ENCODE data around the gene FSHR.

The FSHR gene, protein sequence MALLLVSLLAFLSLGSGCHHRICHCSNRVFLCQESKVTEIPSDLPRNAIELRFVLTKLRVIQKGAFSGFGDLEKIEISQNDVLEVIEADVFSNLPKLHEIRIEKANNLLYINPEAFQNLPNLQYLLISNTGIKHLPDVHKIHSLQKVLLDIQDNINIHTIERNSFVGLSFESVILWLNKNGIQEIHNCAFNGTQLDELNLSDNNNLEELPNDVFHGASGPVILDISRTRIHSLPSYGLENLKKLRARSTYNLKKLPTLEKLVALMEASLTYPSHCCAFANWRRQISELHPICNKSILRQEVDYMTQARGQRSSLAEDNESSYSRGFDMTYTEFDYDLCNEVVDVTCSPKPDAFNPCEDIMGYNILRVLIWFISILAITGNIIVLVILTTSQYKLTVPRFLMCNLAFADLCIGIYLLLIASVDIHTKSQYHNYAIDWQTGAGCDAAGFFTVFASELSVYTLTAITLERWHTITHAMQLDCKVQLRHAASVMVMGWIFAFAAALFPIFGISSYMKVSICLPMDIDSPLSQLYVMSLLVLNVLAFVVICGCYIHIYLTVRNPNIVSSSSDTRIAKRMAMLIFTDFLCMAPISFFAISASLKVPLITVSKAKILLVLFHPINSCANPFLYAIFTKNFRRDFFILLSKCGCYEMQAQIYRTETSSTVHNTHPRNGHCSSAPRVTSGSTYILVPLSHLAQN

DNA sequence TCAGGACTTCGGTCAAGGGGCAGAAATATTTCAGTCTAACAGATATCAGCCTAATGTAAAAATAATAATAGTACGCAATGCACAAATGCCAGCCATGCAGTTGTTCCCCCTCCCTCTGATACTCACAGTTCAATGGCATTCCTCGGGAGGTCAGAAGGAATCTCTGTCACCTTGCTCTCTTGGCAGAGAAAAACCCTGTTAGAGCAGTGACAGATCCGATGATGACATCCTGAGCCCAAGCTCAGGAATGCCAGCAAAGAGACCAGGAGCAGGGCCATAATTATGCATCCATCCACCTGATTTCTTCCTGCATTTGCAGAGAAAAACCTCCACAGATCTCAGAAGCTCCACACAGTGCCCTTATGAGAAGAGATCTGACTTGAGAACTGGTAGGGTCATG lies at the start of gene FSHR:
TSS of gene FSHR (minus strand) at position 376 of the 400 bp plus-strand sequence. CDS start at position 278, 98 bp downstream.
- Mint-ChIP-seq H3K4me1 (no peaks in the 10 kb centered on the region), H3K36me3 (no peaks in the 10 kb centered on the region), H3K27ac (no peak within 1 kb of the TSS), H3K4me3 (no peak within 1 kb of the TSS), H3K27me3 (no peaks in the 10 kb centered on the region), H3K9me3 (peaks cover 6% of the 10 kb centered on the region)

DNA sequence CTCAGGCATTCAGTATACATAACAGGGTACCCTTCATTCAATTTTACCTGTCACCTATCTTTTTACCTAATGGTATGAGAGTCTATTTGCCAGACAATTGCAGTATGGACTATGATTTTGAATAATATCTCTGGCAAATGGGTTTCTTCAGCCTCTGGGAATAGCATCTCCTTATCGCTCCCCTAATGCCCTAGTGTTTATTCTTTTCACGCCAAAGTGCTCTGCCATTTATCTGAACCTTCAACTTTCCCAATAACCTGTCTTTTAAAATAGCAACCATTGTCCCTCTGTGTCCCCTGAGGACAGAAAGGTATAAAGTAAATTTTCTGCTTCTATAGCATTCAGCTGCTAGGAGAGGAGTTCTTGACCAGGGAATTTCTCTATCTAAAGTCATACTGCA lies 45.0 kb upstream of the FSHR start:
- H3K27me3 Mint-ChIP-seq, result no peaks in the 10 kb centered on the region
- no peaks in the 10 kb centered on the region for H3K36me3 Mint-ChIP-seq
- H3K9me3 Mint-ChIP-seq, result no peaks in the 10 kb centered on the region
- no peak overlapping the region for H3K4me3 Mint-ChIP-seq
- no peaks in the 10 kb centered on the region for H3K4me1 Mint-ChIP-seq
- H3K27ac Mint-ChIP-seq, result no peak overlapping the region

DNA sequence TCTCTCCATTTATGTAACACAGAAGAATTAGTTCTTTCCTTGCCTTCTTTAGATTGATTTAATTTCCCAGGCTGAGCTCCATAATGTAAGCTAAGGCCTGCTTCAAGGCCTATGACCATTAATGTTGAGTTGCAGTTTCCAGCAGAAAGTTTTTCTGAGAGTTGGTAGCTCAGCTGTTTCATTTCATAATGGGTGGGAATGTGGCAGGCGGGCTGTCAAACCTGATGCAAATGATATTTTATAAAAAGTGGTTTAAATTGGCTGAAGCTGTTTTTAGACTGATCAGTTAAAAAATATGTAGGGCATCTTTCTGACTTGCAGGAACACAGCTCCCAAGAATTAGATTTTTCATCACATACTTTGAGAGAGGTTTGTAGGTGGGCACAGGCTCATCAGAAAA lies 40.4 kb upstream of the FSHR start:
- no peak overlapping the region for H3K4me3 Mint-ChIP-seq
- H3K4me1 Mint-ChIP-seq, result no peaks in the 10 kb centered on the region
- H3K36me3 Mint-ChIP-seq, result no peaks in the 10 kb centered on the region
- H3K27me3 Mint-ChIP-seq, result no peaks in the 10 kb centered on the region
- no peaks in the 10 kb centered on the region for H3K9me3 Mint-ChIP-seq
- H3K27ac Mint-ChIP-seq, result no peak overlapping the region

DNA sequence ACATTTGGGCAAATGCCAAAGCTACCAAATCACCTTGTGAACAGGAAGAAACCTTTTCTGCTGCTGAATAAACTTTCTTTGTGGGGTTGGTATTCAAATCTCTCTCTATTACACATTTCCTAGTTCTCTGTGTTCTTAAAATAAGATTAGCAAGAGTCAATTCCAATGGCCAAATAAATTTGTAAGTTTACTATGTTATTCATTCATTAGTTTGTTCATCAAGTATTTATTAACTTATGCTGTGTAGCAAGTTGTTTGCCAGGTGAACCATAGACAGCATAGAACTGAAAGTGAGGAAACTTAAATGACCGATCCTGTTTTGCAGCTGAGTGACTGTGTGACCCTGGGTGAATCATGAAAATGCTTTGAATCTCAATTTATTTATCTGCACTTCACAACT lies 37.7 kb upstream of the FSHR start:
- Mint-ChIP-seq H3K27me3 (no peaks in the 10 kb centered on the region), H3K36me3 (no peaks in the 10 kb centered on the region), H3K9me3 (peaks cover 2% of the 10 kb centered on the region), H3K4me3 (no peak overlapping the region), H3K4me1 (no peaks in the 10 kb centered on the region), H3K27ac (no peak overlapping the region)

DNA sequence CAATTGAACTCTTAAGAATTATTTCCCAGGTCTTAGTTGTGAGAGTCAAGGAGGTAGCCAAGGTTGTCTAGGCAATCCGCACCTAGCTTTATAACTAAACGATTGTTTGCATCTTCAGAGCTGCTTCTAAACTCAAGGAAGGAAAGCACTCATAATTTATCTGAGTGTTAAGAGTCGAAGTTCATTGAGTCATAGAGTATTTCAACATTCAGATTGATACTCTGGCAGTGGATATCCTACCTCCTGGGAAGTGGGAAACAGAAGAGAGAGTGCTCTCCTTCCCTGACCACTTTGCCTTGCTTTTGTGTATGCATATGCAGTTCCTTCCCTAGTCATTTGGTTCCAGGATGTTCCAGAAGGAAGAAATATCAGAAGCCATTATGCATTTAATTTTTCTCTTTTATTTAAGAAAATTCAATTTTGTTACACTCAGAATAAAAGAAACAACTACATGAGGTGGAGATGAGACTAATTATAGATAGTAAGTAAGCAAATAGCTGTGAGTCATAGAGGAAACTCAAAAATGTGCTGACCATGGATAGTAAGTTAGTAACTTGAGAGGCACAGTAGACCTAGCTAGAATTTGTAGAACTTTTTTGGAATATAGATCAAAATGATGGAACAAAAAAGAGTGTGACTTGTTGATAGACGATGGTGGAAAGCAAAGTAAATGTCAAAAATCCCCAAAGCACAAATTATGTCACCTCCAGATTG lies 35.4 kb upstream of the FSHR start:
- H3K27me3 Mint-ChIP-seq, result no peaks in the 10 kb centered on the region
- no peaks in the 10 kb centered on the region for H3K4me1 Mint-ChIP-seq
- no peaks in the 10 kb centered on the region for H3K36me3 Mint-ChIP-seq
- no peak overlapping the region for H3K27ac Mint-ChIP-seq
- peaks cover 9% of the 10 kb centered on the region for H3K9me3 Mint-ChIP-seq
- H3K4me3 Mint-ChIP-seq, result no peak overlapping the region

DNA sequence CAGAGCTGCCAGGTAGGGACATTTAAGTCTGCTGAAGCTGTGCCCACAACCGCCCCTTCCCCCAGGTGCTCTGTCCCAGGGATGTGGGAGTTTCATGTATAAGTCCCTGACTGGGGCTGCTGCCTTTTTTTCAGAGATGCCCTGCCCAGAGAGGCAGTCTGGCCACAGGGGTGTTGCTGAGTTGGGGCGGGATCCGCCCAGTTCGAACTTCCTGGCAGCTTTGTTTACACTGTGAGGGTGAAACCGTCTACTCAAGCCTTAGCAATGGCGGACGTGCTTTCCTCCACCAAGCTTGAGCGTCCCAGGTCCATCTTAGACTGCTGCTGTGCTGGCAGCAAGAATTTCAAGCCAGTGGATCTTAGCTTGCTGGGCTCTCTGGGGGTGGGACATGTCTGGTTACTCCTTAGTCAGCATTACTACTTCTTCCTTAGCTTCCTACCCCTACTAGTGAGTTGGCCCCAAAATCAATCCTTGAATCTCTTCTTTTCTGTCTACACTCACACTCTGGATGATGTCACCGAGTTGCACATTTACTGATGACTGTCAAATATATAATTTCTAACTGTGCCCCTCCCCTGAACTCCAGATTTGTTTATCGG lies 31.8 kb upstream of the FSHR start:
- no peaks in the 10 kb centered on the region for H3K27me3 Mint-ChIP-seq
- no peaks in the 10 kb centered on the region for H3K36me3 Mint-ChIP-seq
- H3K9me3 Mint-ChIP-seq, result peaks cover 9% of the 10 kb centered on the region
- H3K4me1 Mint-ChIP-seq, result no peaks in the 10 kb centered on the region
- H3K27ac Mint-ChIP-seq, result no peak overlapping the region
- no peak overlapping the region for H3K4me3 Mint-ChIP-seq

DNA sequence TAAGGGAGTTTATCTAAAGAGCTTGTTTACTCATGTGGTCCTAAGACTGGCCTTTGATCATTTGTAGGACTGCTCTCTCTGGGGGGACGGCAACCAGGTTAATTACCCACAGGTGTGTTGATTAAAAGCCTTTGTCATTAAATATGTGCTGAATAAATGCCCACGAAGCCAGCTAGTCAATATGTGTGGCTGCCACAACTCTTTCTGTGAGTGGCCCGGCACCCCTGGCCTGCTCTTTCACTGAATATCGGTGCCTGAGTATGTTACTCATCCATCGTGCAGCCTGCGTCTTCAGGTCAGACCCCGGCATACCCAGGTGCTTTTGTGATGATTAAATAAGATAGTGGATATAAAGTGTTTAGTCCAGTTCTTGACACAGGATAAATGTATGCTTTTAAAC lies 24.3 kb upstream of the FSHR start:
- Mint-ChIP-seq H3K9me3 (peaks cover 4% of the 10 kb centered on the region), H3K4me3 (no peak overlapping the region), H3K27ac (no peak overlapping the region), H3K36me3 (no peaks in the 10 kb centered on the region), H3K27me3 (no peaks in the 10 kb centered on the region), H3K4me1 (no peaks in the 10 kb centered on the region)

DNA sequence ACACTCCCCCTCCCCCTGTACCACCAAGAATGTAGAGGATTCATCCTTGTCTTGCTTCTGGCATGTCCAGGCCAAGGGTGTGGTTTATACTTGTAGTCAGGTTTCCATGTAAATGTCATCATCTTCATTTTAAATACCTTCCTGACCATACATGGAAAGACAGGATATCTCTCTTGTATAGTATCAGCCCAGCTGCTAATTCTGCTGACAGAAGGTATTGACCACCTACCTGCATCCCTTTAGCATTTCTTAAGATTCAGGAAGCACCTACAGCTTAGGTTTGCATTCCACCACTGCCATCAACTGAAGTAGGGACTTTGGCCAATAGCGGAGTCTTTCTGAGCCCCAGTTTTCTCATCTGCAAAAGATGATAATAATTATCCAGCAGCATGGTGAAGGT lies 22.9 kb upstream of the FSHR start:
- Mint-ChIP-seq H3K4me1 (no peaks in the 10 kb centered on the region), H3K9me3 (peaks cover 4% of the 10 kb centered on the region), H3K4me3 (no peak overlapping the region), H3K27me3 (no peaks in the 10 kb centered on the region), H3K27ac (no peak overlapping the region), H3K36me3 (no peaks in the 10 kb centered on the region)

DNA sequence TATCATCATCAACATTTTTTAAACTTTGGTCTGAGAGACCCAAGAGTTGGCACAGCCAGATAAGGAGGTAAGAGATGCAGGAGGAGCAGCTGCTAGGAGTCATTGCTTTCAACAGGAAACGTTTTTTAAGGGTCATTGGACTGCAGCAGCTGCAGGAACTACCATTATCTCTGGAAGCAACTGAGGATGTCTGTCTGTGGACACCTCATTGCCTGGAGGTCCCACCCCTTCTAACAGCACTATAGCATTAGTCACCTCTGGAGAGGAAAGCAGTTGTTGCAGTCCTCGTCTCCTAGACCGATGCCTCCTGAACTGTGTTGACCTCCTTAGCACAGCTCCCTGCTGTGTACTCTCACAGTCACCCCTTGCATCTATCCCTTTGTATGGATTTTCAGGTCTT lies 21.5 kb upstream of the FSHR start:
- H3K27ac Mint-ChIP-seq, result no peak overlapping the region
- no peaks in the 10 kb centered on the region for H3K36me3 Mint-ChIP-seq
- no peaks in the 10 kb centered on the region for H3K27me3 Mint-ChIP-seq
- no peak overlapping the region for H3K4me3 Mint-ChIP-seq
- H3K9me3 Mint-ChIP-seq, result peaks cover 4% of the 10 kb centered on the region
- H3K4me1 Mint-ChIP-seq, result no peaks in the 10 kb centered on the region

DNA sequence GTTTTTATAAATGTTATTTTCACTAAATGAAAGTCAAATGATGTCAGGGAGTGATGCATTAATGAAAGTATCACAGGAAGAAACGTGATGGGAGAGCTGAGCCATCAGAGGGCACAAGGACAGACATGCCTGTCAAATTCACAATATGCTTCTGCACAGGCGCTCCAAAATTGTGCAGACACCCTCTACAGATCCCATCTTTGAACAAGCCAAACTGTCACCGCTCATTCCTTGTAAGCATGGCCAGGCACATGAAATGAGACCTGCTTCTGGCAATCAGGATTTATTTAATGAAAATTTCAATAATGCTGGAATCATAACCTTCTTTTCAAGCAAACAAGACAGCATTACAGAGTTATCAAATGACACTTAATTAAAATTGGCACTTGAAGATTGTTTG lies 20.4 kb upstream of the FSHR start:
- peaks cover 4% of the 10 kb centered on the region for H3K9me3 Mint-ChIP-seq
- no peak overlapping the region for H3K27ac Mint-ChIP-seq
- no peaks in the 10 kb centered on the region for H3K36me3 Mint-ChIP-seq
- no peaks in the 10 kb centered on the region for H3K4me1 Mint-ChIP-seq
- no peak overlapping the region for H3K4me3 Mint-ChIP-seq
- no peaks in the 10 kb centered on the region for H3K27me3 Mint-ChIP-seq

DNA sequence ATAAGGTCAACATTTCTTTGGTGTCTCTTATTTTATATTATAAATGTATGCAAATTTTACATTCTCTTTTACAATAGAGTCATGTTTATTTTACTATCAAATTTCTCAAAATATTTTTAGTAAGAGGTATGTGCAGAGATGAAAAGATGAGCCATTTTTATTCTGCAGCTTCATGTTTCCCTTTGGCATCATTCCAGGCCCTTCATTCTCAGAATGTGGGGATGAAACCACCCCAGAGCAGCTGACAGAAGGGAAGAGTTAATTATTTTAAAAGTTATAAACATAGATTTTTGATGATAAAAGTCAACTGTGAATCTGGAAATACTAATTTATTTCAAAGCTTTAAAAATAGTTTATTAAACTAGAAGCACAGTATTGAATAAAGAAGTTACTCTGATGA lies 12.8 kb upstream of the FSHR start:
- Mint-ChIP-seq H3K27me3 (peaks cover 1% of the 10 kb centered on the region), H3K36me3 (no peaks in the 10 kb centered on the region), H3K9me3 (peaks cover 5% of the 10 kb centered on the region), H3K4me1 (no peaks in the 10 kb centered on the region), H3K27ac (no peak overlapping the region), H3K4me3 (no peak overlapping the region)

DNA sequence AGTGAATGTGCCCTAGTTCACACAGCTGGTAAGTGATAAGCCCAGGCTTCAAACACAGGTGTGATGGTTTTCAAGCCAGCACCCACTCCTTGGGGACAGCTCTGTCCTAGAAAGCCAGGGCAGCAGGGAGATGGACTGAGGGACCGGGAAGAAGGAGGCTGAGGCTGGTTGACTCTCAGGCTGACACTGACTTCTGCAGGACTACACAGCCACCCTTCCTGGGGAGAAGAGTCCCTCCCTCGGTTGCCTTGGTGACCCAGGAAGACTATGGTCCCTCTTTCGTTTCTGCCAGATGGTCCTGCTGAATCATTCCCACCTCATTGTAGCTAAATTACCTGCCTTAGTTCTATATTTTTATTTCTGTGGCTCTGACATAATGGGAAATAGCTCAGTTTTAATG lies 11.3 kb upstream of the FSHR start:
- no peaks in the 10 kb centered on the region for H3K4me1 Mint-ChIP-seq
- no peaks in the 10 kb centered on the region for H3K36me3 Mint-ChIP-seq
- no peak overlapping the region for H3K4me3 Mint-ChIP-seq
- H3K9me3 Mint-ChIP-seq, result peaks cover 5% of the 10 kb centered on the region
- H3K27me3 Mint-ChIP-seq, result peaks cover 1% of the 10 kb centered on the region
- no peak overlapping the region for H3K27ac Mint-ChIP-seq

DNA sequence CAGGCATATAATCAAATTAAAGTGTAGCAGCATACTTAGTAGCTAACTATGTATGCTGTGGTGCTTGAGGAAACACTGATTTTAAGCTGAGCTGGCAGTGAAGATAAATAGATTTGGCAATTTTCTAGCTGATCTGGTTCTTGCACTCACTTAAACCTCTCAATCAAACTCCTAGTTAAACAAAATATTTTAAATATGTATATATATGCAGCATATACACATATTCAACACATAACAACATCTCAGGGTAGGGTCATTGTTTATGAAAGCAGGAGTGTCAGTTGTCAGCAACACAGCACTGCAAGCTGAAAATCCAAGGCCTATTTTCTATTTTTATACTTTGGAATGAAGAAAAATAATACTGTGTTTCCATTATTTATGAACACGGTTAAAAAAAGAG lies 10.4 kb upstream of the FSHR start:
- peaks cover 5% of the 10 kb centered on the region for H3K9me3 Mint-ChIP-seq
- no peaks in the 10 kb centered on the region for H3K36me3 Mint-ChIP-seq
- no peaks in the 10 kb centered on the region for H3K4me1 Mint-ChIP-seq
- no peak overlapping the region for H3K27ac Mint-ChIP-seq
- no peak overlapping the region for H3K4me3 Mint-ChIP-seq
- H3K27me3 Mint-ChIP-seq, result peaks cover 1% of the 10 kb centered on the region

DNA sequence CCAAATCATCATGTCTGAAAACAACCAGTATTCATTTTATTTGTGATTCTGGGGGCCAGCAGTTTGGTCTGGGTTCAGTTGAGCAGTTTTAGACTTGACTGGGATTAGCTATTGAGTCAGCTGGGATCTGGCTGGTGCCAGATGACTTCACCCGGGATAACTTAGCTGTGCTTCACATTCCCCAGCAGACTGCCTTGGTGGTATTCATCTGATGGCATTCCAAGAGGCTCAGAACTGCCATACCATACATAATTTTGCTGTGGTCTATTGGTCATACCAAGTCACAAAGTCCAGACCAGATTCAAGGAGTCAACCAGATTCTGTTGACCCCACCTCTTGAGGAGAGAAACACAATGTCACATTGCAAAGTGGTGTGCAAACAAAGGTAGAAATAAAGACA lies 7.8 kb upstream of the FSHR start:
- H3K27ac Mint-ChIP-seq, result no peak overlapping the region
- no peaks in the 10 kb centered on the region for H3K36me3 Mint-ChIP-seq
- H3K4me1 Mint-ChIP-seq, result no peaks in the 10 kb centered on the region
- H3K27me3 Mint-ChIP-seq, result peaks cover 1% of the 10 kb centered on the region
- no peaks in the 10 kb centered on the region for H3K9me3 Mint-ChIP-seq
- H3K4me3 Mint-ChIP-seq, result no peak overlapping the region

DNA sequence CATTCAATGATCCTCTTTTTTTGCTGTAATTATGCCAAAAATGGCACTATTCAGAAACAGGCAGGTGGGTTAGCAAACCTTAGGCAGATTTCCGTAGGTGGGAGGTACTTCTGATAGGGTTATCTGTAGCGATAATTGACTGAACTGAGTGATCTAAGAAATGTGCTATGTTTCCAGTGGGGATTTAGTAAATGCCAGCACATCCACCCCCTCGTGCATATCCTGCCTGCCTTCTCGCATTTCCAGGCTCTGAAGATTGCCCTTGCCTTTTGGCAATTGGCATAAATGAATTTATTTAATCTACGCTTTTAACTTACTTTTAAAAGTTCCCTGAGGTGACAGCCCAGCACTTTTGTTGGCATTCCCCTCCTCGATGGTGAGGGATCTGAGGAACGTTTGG lies 576 bp upstream of the FSHR start:
- Mint-ChIP-seq H3K27ac (no peak overlapping the region), H3K4me1 (no peaks in the 10 kb centered on the region), H3K9me3 (peaks cover 6% of the 10 kb centered on the region), H3K4me3 (no peak overlapping the region), H3K27me3 (no peaks in the 10 kb centered on the region), H3K36me3 (no peaks in the 10 kb centered on the region)

DNA sequence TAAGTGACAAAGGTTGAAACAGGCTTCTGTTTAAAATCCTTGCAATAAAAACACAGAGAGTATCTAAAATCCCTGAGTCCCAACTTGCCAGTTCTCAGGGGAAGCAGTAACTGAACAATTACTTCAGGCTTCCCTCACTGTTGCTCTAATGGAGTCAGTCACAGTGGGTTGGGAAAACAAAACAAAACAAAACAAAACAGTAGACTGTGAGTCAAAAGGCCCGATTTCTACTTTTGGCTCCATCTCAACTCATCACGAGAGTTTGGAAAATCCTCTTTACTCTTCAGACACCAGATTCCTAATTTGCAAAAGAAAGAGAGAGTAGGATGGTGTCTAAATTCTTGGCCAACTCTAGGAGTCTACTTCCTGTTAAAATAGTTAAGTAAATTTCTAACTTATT lies 1.1 kb downstream of the FSHR start:
- Mint-ChIP-seq H3K4me3 (no peak overlapping the region), H3K9me3 (peaks cover 9% of the 10 kb centered on the region), H3K27ac (no peak overlapping the region), H3K36me3 (no peaks in the 10 kb centered on the region), H3K4me1 (no peaks in the 10 kb centered on the region), H3K27me3 (no peaks in the 10 kb centered on the region)
